ENCODE results near the gene FOXM1. TPM values are rescaled to one million over a fixed set of nuclear protein-coding genes. Genes with fewer than 3 reads are reported as not detected.

FOXM1 gene
- 63.0 and 81.3 TPM in 2 replicates for total RNA-seq (2014; rRNA removed)
- polyA plus RNA-seq (2012), result 65.6 TPM

- peak; percentile 88 for DNase-seq (ENCODE audit: low read depth)
These were observed at the start of gene FOXM1, which contains the start of gene RHNO1 for GRCh38 chr12:2877047-2877952. Gene FOXM1, minus strand, starts transcription at chr12:2877174. Its CDS starts 2,696 bp downstream, at chr12:2874478. Gene RHNO1, plus strand, starts transcription at chr12:2877223. Its CDS starts 8,144 bp downstream, at chr12:2885367.

DNA sequence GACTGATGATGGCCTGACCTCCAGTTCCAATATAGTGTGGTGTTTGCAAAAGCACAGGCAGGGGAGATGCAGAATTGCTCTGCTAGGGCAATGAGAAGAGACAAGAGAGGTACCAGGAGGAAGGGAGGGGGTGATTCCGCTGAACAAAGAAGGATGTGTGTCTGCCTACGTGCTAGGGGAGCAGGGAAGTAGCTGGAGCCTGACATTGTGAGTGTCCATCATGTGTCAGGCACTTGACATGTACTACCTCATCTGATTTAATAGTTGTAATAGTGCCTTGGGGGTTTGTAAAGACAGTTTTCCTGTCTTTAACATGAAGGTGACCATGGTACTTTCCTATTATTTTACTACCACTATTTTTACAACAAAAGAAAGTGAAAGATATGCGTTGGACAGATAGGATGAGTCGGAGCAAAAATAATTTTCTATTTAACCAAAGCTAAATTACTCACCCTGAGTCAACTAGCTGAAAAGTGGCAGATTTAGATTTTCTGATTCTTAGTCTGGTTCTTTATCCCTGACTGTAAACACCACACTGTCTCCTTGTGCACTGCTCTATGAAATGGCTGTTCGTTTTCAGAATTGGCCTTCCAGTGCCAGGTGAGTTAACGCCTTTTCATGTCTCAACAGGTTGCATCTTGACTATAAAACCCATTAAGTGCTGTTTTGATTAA is 48.5 kb upstream of the FOXM1 start:
- peak; percentile 23 for DNase-seq (ENCODE audit: low read depth)

DNA sequence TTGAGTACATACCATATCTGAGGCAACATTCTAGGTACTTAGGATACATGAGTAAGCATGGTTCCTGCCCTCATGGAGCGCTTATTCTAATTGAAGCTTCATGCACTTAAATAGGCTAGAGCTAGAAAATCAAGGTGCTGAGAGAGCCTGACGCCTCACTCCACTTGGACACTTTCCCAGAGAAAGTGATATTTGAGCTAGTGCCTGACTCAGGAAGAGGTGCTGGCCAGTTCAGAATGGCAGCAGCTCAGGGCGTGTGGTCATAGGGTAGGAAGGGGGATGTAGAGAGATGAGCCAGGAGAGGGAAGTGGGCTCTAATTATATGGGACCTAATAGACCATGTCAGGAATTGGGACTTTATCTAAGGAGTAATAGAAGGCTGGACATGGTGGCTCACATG is 47.0 kb upstream of the FOXM1 start:
- DNase-seq (ENCODE audit: low read depth), result peak; percentile 64

GRCh38 chr12:2923057-2923456 is 46.1 kb upstream of the FOXM1 start:
- no peak for DNase-seq (ENCODE audit: low read depth)

GRCh38 chr12:2922329-2922728 is 45.4 kb upstream of the FOXM1 start:
- peak; percentile 20 for DNase-seq (ENCODE audit: low read depth)

- DNase-seq (ENCODE audit: low read depth), result no peak
These were observed 42.3 kb upstream of the FOXM1 start for GRCh38 chr12:2919249-2919648.

DNA sequence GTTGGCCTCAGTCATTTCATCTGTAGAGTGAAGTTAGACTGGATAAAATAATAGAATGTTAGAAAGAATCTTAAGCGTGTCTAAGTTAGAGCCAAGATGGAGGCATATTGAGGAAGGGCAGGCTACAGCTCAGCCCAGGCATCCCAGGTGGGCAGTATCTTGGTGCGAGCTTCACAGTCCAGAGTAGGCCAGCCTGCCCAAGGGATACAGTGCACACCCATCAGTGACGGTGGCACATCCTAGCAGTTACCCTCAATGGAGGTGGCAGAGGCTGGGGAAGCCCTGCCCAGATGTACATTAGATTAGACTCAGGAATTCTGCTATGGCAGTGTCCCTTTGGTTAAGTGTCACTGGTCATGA is 35.2 kb upstream of the FOXM1 start:
- DNase-seq (ENCODE audit: low read depth), result no peak

- DNase-seq (ENCODE audit: low read depth), result no peak
These were observed 27.3 kb upstream of the FOXM1 start for GRCh38 chr12:2904260-2904659.

DNA sequence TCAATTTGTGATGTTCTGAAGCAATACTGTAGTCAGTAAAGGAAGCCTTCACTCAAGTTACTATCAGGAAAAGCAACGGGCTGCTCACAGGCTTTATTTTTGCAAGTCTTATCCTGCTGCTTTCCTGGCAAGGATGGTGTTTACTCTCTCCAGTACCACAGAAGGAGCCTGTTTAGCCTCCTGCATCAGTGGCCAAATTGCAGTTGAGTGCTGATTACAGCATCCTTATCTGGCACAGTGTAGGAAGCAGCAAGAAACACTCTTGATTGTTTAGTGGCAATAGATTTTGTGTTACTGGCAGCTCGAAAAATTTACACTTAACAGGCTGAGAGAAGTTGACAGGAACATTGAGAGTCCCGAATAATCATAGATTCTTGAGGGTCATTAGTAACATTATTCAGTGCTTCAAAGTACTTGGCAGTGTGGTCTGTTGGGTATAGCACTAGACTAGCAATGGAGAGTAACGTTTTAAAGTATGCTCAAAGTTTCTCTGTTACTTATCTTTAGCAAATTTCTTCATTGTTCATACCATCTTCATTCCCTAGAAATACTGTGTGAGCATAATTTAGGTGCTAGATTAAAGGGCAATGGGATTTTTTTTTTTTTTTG is 25.4 kb upstream of the FOXM1 start:
- DNase-seq (ENCODE audit: low read depth), result no peak

GRCh38 chr12:2900642-2901041 is 23.7 kb upstream of the FOXM1 start:
- DNase-seq (ENCODE audit: low read depth), result no peak

GRCh38 chr12:2897418-2897817 is 20.4 kb upstream of the FOXM1 start:
- no peak for DNase-seq (ENCODE audit: low read depth)

- DNase-seq (ENCODE audit: low read depth), result no peak
These were observed 18.5 kb upstream of the FOXM1 start for GRCh38 chr12:2895511-2895910.

GRCh38 chr12:2895051-2895451 is 18.1 kb upstream of the FOXM1 start:
- DNase-seq (ENCODE audit: low read depth), result no peak

DNA sequence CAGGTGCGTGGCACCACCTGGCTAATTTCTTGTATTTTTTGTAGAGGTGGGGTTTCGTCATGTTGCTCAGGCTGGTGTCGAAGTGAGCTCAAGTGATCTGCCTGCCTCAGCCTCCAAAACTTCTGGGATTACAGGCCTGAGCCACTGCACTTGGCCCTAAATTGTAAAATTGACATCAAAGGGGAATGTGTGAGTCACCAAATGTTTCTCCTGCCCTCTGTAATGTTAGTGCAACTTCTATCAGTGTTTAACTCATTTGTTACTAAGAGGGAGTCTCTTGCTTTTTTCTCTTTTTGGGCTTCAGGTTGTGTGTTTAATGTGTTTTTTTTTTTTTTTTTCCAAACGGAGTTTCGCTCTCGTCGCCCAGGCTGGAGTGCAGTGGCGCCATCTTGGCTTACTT is 16.0 kb upstream of the FOXM1 start:
- DNase-seq (ENCODE audit: low read depth), result peak; percentile 76

DNA sequence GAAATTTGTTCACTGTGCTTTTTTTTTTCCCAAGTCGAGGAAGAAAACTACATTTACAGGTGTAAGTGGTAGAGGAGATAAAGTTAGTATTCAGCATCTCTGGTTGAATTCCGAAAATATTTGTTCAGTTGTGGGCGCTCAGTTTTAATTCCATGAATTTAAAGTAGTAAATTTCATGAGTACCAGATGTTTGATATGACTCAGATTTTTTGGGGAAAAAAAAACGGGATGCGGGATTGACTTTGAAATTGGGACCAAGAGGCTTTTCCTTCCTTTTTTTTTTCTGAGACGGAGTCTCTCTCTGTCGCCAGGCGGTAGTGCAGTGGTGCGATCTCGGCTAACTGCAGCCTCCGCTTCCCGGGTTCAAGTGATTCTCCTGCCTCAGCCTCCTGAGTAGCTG is 15.3 kb upstream of the FOXM1 start:
- no peak for DNase-seq (ENCODE audit: low read depth)

- DNase-seq (ENCODE audit: low read depth), result peak; percentile 75
These were observed 14.5 kb upstream of the FOXM1 start for GRCh38 chr12:2891240-2892053.

- peak; percentile 96 for DNase-seq (ENCODE audit: low read depth)
These were observed 13.6 kb upstream of the FOXM1 start, which contains the start of gene TULP3 for GRCh38 chr12:2890388-2891239. Gene TULP3, plus strand, starts transcription at chr12:2890891. Its CDS starts 57 bp downstream, at chr12:2890948.

GRCh38 chr12:2890001-2890387 is 13.0 kb upstream of the FOXM1 start:
- DNase-seq (ENCODE audit: low read depth), result no peak

- no peak for DNase-seq (ENCODE audit: low read depth)
These were observed 9.9 kb upstream of the FOXM1 start for GRCh38 chr12:2886768-2887450.

GRCh38 chr12:2884810-2885209 is 7.8 kb upstream of the FOXM1 start:
- DNase-seq (ENCODE audit: low read depth), result no peak

Measured in LHCN-M2 (cell line).